H1 (cell line): ENCODE measurements around the gene DDX18. TPM values are rescaled to one million over a fixed set of nuclear protein-coding genes. Genes with fewer than 3 reads are reported as not detected.
A peak's percentile ranks its signal among the peaks of the same experiment; 100 is the strongest.

Experiments used
- ASH2L ChIP-seq: fragments of 200-600, 300-600 bp; sonication (generic); IDR thresholded peaks from one replicate; pipeline ENCODE4 v1.7.1; 2017; ENCODE audit warnings: low read length
- BACH1 ChIP-seq: IDR thresholded peaks from 2 replicates; pipeline ENCODE4 v1.6.1; 2012; ENCODE audit warnings: low read length, improper control_type of control experiment
- BRCA1 ChIP-seq: IDR thresholded peaks from 2 replicates; pipeline ENCODE4 v1.6.1; 2012; ENCODE audit warnings: low read depth, low read length, improper control_type of control experiment
- CBX8 ChIP-seq: fragments of 300-800, 300-1000 bp; sonication (generic); IDR thresholded peaks from 2 replicates; pipeline ENCODE4 v1.7.1; 2016; ENCODE audit warnings: low read depth, low read length, borderline replicate concordance
- CHD2 ChIP-seq: IDR thresholded peaks from 2 replicates; pipeline ENCODE4 v1.6.1; 2012; ENCODE audit warnings: low read length, improper control_type of control experiment
- CREB1 ChIP-seq: IDR thresholded peaks from 2 replicates; pipeline ENCODE4 v1.6.1; 2012; ENCODE audit warnings: inconsistent platforms
- CTBP2 ChIP-seq: IDR thresholded peaks from 2 replicates; pipeline ENCODE4 v1.7.0; 2011; ENCODE audit warnings: borderline replicate concordance, mild to moderate bottlenecking, moderate library complexity, mixed read lengths, low read length; ENCODE audit not compliant: insufficient read depth, insufficient read length
- GABPA ChIP-seq: IDR thresholded peaks from 2 replicates; pipeline ENCODE4 v1.6.1; 2011; ENCODE audit warnings: mild to moderate bottlenecking, low read length, moderate library complexity, borderline replicate concordance; ENCODE audit not compliant: insufficient read depth
- JUND ChIP-seq: IDR thresholded peaks from 2 replicates; pipeline ENCODE4 v1.6.1; 2011; ENCODE audit warnings: mild to moderate bottlenecking, improper control_type of control experiment, low read length
- KDM1A ChIP-seq: fragments of 200-600, 300-600 bp; sonication (generic); IDR thresholded peaks from 2 replicates; pipeline ENCODE4 v1.7.1; 2016; ENCODE audit warnings: mild to moderate bottlenecking, low read length, borderline replicate concordance
- KDM4A ChIP-seq: IDR thresholded peaks from one replicate; pipeline ENCODE4 v1.7.1; 2012; ENCODE audit warnings: low read depth, mild to moderate bottlenecking, moderate library complexity, low read length, inconsistent platforms; ENCODE audit not compliant: severe bottlenecking
- KDM5A ChIP-seq: fragments of 200-600 bp; IDR thresholded peaks from 2 replicates; pipeline ENCODE4 v1.7.1; 2012; ENCODE audit warnings: mild to moderate bottlenecking, low read length, inconsistent platforms, mixed read lengths
- MAFK ChIP-seq: IDR thresholded peaks from 2 replicates; pipeline ENCODE4 v1.6.1; 2012; ENCODE audit warnings: low read depth, mild to moderate bottlenecking, improper control_type of control experiment, low read length
- MAX ChIP-seq: IDR thresholded peaks from 2 replicates; pipeline ENCODE4 v1.6.1; 2012; ENCODE audit warnings: inconsistent platforms
- NANOG ChIP-seq: IDR thresholded peaks from 2 replicates; pipeline ENCODE4 v1.6.1; 2011; ENCODE audit warnings: low read length, low read depth, mild to moderate bottlenecking, inconsistent platforms; ENCODE audit not compliant: insufficient read depth, poor library complexity, severe bottlenecking
- RXRA ChIP-seq: IDR thresholded peaks from 2 replicates; pipeline ENCODE4 v1.6.1; 2011; ENCODE audit warnings: low read depth, mild to moderate bottlenecking, low read length, moderate library complexity; ENCODE audit not compliant: insufficient read depth
- SP1 ChIP-seq: IDR thresholded peaks from 2 replicates; pipeline ENCODE4 v1.6.1; 2011; ENCODE audit warnings: low read depth, low read length
- TBP ChIP-seq: IDR thresholded peaks from 2 replicates; pipeline ENCODE4 v1.6.1; 2011; ENCODE audit warnings: low read depth, low read length, improper control_type of control experiment
- TEAD4 ChIP-seq: IDR thresholded peaks from 2 replicates; pipeline ENCODE4 v1.6.1; 2012; ENCODE audit warnings: low read depth, low read length, inconsistent platforms, mixed read lengths
- ZNF274 ChIP-seq: IDR thresholded peaks from 2 replicates; pipeline ENCODE4 v1.7.0; 2012; ENCODE audit warnings: low read length, borderline replicate concordance; ENCODE audit errors: extremely low read depth
- polyA plus RNA-seq, 7 experiments: library from polyadenylated mRNA; depleted of rRNA in 3 of 7; stranded (reverse) in 5 of 7; unstranded in 2 of 7; fragments of >200 nt in 5 of 7; fragments of 200-250 nt in 2 of 7; gene quantifications; 1 replicate in 5 of 7; 2 replicates in 1 of 7; 4 replicates in 1 of 7; pipeline versions ENCODE4 v1.2.1 to v1.2.3, GENCODE V29; 2011 to 2013; ENCODE audit warnings: missing spikeins in 2 of 7, mixed read lengths in 2 of 7
- total RNA-seq: library from RNA; stranded (reverse); fragmentation: NEBNext Ultra II Directional; extraction: Animal tissue kit (Norgen Biotek cat#: 25700); gene quantifications from 2 replicates; pipeline ENCODE4 v1.2.1, GENCODE V29; 2021
- TF ChIP-seq, protein P1 (sequence below): IDR thresholded peaks from 2 replicates; pipeline ENCODE4 v1.6.1; 2012; ENCODE audit warnings: inconsistent platforms
- TF ChIP-seq, protein P2 (sequence below): IDR thresholded peaks from 2 replicates; pipeline ENCODE4 v1.6.1; 2012; ENCODE audit warnings: low read length, inconsistent platforms

The DDX18 gene
- total and polyA plus RNA-seq, 2 of the 8 experiments (the other 6 are each of a cell fraction or from before 2014, with no cell fraction given): 31.3 to 119 TPM

GRCh38 chr2:117814417-117815264 is at the start of gene DDX18 (continued):
- TF ChIP-seq ZNF274 (no peak), KDM5A (no peak), CHD2 (no peak; the same call in 1 of the 2 replicates), BACH1 (peak; percentile 94), JUND (no peak), KDM1A (no peak), BRCA1 (no peak), MAFK (no peak), TEAD4 (peak; percentile 57), TBP (peak; percentile 59), ASH2L (peak; percentile 79), KDM4A (peak; percentile 91), CBX8 (no peak), CTBP2 (peak; percentile 65), SP1 (0 out of 2 replicates have a peak, but pooled peaks have one; percentile 15), RXRA (0 out of 2 replicates have a peak, but pooled peaks have one; percentile 49), GABPA (peak; percentile 92), CREB1 (peak; percentile 94), NANOG (no peak), MAX (peak; percentile 99)
- TF ChIP-seq, protein P1, sequence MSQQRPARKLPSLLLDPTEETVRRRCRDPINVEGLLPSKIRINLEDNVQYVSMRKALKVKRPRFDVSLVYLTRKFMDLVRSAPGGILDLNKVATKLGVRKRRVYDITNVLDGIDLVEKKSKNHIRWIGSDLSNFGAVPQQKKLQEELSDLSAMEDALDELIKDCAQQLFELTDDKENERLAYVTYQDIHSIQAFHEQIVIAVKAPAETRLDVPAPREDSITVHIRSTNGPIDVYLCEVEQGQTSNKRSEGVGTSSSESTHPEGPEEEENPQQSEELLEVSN: peak; percentile 79
- TF ChIP-seq, protein P2, sequence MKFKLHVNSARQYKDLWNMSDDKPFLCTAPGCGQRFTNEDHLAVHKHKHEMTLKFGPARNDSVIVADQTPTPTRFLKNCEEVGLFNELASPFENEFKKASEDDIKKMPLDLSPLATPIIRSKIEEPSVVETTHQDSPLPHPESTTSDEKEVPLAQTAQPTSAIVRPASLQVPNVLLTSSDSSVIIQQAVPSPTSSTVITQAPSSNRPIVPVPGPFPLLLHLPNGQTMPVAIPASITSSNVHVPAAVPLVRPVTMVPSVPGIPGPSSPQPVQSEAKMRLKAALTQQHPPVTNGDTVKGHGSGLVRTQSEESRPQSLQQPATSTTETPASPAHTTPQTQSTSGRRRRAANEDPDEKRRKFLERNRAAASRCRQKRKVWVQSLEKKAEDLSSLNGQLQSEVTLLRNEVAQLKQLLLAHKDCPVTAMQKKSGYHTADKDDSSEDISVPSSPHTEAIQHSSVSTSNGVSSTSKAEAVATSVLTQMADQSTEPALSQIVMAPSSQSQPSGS: no peak
